Mucosa of descending colon (tissue), 3 donors: ENCODE results near the gene ST7. TPM values are rescaled to one million over a fixed set of nuclear protein-coding genes. Genes with fewer than 3 reads are reported as not detected.

Source experiments
- ATAC-seq: fragments of 200-7000 bp; cut with Tn5 transposase; one replicate; pipeline ENCODE4 v1.9.1; 2020; ENCODE audit warnings: mild to moderate bottlenecking, moderate library complexity
- DNase-seq, 3 donors: peaks; one replicate each; pipeline ENCODE4 v3.0.0-alpha.2; 2020
- H3K36me3 ChIP-seq: fragments of 200-600 bp; one replicate; pipeline ENCODE4 v1.8.0; 2021; ENCODE audit warnings: low read depth, mild to moderate bottlenecking
- H3K4me1 ChIP-seq: fragments of 200-600 bp; one replicate; pipeline ENCODE4 v1.8.0; 2021; ENCODE audit warnings: low read depth, mild to moderate bottlenecking
- H3K4me3 ChIP-seq: fragments of 200-600 bp; one replicate; pipeline ENCODE4 v1.8.0; 2021; ENCODE audit warnings: mild to moderate bottlenecking
- H3K9me3 ChIP-seq: fragments of 200-600 bp; one replicate; pipeline ENCODE4 v1.8.0; 2021; ENCODE audit warnings: mild to moderate bottlenecking
- intact Hi-C, 2 donors: fragments of 100-400 bp; cut with DNase I in 1 of 2; cut with micrococcal nuclease in 1 of 2; formaldehyde crosslinking; loops; one replicate each; pipeline versions ENCODE4 v1.11.0 to v1.11.1; 2022; cut with DNase I, micrococcal nuclease
- total RNA-seq, 3 donors: library from RNA; stranded (reverse); fragmentation: NEBNext Ultra II Directional in 2 of 3; extraction: Animal tissue kit (Norgen Biotek cat#: 25700) in 2 of 3; gene quantifications; one replicate each; pipeline versions ENCODE4 v1.2.1 to v1.2.4, GENCODE V29; 2021 to 2023
- TF ChIP-seq, protein P1 (sequence below): fragments of 200-600 bp; IDR thresholded peaks from one replicate; pipeline ENCODE4 v1.8.0; 2022; ENCODE audit warnings: antibody characterized with exemption, mild to moderate bottlenecking
- donor health status: DM: no; HTN: no; CAD: no; lungs with moderate emphysema.
- donor health status: DM: no; HTN: no; CAD: no.
- donor health status: DM: no; HTN: yes; CAD: no.

ST7 gene
- total RNA-seq, 3 donors from 2014 or later: 10.1 to 22.0 (median 11.3) TPM

DNA sequence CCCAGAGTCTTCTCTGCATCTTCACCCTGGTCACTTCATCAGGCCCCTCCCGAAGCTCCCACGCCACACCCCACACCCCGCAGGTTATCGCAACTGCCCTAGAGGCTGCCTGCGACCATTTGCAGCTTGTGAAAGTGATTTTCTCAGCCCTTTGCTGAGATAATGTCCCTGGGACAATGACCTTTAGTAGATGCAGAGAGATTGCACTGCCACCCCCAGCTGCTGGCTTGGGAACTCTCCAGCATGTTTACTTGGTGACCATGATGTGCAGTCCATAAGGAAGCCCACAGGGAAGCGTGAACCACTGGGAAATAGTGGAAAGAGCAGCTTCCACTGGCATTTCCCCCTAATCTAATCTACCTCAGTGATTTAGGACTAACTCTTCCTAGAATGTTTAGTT lies 272.2 kb downstream of the ST7 start:
- TF ChIP-seq, protein P1, sequence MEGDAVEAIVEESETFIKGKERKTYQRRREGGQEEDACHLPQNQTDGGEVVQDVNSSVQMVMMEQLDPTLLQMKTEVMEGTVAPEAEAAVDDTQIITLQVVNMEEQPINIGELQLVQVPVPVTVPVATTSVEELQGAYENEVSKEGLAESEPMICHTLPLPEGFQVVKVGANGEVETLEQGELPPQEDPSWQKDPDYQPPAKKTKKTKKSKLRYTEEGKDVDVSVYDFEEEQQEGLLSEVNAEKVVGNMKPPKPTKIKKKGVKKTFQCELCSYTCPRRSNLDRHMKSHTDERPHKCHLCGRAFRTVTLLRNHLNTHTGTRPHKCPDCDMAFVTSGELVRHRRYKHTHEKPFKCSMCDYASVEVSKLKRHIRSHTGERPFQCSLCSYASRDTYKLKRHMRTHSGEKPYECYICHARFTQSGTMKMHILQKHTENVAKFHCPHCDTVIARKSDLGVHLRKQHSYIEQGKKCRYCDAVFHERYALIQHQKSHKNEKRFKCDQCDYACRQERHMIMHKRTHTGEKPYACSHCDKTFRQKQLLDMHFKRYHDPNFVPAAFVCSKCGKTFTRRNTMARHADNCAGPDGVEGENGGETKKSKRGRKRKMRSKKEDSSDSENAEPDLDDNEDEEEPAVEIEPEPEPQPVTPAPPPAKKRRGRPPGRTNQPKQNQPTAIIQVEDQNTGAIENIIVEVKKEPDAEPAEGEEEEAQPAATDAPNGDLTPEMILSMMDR: no peak
- DNase-seq: no peak
- intact Hi-C loops: no loop called here
- H3K36me3 ChIP-seq: no peaks in the 10 kb centered on the region
- no peaks in the 10 kb centered on the region for H3K9me3 ChIP-seq
- H3K4me3 ChIP-seq: no peak overlapping the region
- ATAC-seq: no peak
- H3K4me1 ChIP-seq: no peaks in the 10 kb centered on the region

DNA sequence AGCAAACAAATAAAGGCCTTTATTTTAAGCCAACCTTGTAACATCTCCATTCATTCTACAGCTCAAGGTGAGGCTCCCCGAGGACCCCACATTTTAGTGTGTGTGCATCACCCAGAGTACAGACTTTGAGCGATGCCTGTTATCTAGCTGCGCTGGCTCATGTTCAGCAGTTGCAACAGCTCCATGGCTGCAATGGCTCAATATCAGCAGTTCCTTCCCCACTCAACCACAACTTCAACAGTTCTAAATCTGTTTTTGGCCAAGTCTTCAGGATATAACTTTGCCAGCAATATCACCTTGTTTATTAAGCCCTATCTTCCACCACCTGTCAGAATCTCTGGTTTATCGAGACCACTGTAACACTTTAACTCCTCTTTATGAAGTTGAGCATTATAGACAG lies 273.8 kb downstream of the ST7 start:
- TF ChIP-seq, protein P1: no peak
- H3K36me3 ChIP-seq: no peaks in the 10 kb centered on the region
- H3K4me3 ChIP-seq: no peak overlapping the region
- intact Hi-C loops: no loop called here
- DNase-seq: no peak
- ATAC-seq: no peak
- no peaks in the 10 kb centered on the region for H3K4me1 ChIP-seq
- H3K9me3 ChIP-seq: no peaks in the 10 kb centered on the region

DNA sequence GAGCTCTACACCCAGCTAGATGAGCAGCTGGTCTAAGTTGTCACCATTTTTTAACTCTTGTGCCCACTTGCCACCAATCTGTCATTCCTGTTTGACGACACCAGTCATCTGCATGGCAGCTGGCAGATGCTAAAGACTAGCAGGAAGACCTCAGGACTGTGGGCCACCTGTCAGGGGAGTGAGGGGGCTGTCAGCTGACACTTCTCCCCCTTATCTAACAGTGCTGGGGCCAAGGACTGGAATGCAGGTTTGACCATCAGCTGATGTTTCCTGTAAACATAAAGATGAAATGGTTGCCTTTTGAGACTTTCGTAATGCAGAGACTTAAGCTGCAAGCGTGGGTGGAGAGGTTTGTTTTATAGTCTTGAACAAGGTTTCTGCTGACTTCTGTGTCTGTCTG lies 276.0 kb downstream of the ST7 start:
- no peak for ATAC-seq
- no peak for DNase-seq
- no peaks in the 10 kb centered on the region for H3K4me1 ChIP-seq
- H3K36me3 ChIP-seq: no peaks in the 10 kb centered on the region
- intact Hi-C loops: no loop called here
- TF ChIP-seq, protein P1: no peak
- no peaks in the 10 kb centered on the region for H3K9me3 ChIP-seq
- no peak overlapping the region for H3K4me3 ChIP-seq

DNA sequence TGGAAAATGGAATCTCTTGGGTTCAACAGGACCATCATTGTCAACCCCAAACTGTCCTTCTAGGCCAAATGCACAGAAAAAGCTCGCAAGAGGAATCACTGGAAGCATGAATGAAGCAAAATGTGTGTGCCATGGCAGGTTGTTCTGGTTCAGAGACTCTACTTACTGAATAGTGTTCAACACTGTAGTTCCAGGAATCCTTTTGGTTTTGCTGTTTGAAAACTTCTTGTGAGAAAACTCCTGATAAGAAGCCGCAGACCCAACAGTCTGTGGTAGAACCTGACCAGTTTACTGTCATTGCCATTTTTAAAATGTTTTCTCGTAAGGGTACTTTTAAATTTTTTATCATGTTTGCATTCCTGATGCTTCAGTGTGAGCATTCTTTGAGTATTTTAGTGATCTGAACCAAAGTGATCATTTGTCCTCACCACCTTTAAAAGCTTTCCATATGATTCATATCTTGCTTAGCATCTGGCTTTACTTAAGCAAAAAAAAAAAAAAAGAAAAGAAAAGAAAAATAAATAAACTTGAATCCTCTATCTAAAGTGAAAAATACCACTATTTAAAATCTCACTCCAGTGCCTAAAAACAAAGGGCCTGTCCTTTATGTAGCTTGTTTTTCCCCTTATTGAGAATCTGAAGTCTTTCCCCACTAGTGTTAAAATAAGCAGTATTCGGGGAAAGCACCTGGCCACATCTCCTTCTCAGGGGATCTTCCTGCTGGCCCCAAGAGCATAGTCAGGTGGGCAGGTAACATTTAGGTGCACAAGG lies 277.2 kb downstream of the ST7 start:
- TF ChIP-seq, protein P1: no peak
- DNase-seq: no peak
- no peaks in the 10 kb centered on the region for H3K36me3 ChIP-seq
- H3K4me3 ChIP-seq: no peak overlapping the region
- no peaks in the 10 kb centered on the region for H3K4me1 ChIP-seq
- ATAC-seq: no peak
- intact Hi-C loops: no loop called here
- H3K9me3 ChIP-seq: no peaks in the 10 kb centered on the region

DNA sequence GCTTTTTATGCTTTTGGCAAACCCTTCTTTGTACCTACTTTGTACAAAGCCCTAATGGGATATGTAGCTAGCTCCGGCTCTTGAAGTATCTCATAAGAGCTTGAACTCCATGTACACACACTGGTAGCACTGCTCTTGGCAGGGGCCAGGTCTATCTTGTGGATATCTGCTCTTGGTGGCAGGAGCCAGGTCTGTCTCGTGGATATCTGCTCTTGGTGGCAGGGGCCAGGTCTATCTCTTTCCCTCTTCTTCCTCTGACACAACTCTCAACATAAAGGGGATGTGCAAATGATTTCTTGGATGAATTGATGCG lies 277.7 kb downstream of the ST7 start:
- no peak for ATAC-seq
- Histone ChIP-seq H3K4me1 (no peaks in the 10 kb centered on the region), H3K4me3 (no peak overlapping the region), H3K36me3 (no peaks in the 10 kb centered on the region), H3K9me3 (no peaks in the 10 kb centered on the region)
- TF ChIP-seq, protein P1: no peak
- no peak for DNase-seq
- intact Hi-C loops: no loop called here

DNA sequence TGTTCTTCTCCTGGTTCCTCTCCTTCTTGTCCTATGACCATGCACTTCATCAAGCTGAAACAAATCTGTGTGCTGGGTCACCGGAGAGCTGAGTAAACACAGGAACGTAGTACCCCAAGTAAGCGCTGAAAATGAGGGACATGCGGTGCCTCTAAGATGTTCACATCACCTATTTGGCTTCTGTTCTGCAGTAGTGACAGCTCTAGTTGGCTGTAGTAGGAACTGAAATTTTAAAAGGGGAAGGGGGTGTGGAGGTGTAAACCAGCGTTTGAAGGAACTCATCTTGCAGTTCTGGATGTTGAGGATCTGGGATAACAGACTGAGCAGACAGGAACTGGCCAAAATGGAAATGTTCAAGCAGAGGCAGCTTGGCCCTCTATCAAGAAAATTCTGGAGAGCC lies 284.3 kb downstream of the ST7 start:
- H3K4me1 ChIP-seq: no peaks in the 10 kb centered on the region
- no peak for ATAC-seq
- H3K9me3 ChIP-seq: no peaks in the 10 kb centered on the region
- TF ChIP-seq, protein P1: no peak
- no peak for DNase-seq
- no peak overlapping the region for H3K4me3 ChIP-seq
- no peaks in the 10 kb centered on the region for H3K36me3 ChIP-seq
- intact Hi-C loops: no loop called here
